Stimulated activated CD4-positive, alpha-beta T cell treated with anti-CD3 and anti-CD28 coated beads, Interleukin-1b, Interleukin-23, amount 100 ng/mL, for 24 hours (primary cell): ENCODE measurements around the gene RNF138.
"Not testable (repeated sequence)": the region's sequence is repeated elsewhere in the genome, so short reads cannot be mapped to it uniquely, and the experiment has no call there.

ENCODE experiments used
- DNase-seq, 4 experiments: peaks; one replicate each; pipeline ENCODE4 v3.0.0-alpha.2; 2020; ENCODE audit warnings: low read depth in 4 of 4, low spot score in 1 of 4

Gene RNF138

DNA sequence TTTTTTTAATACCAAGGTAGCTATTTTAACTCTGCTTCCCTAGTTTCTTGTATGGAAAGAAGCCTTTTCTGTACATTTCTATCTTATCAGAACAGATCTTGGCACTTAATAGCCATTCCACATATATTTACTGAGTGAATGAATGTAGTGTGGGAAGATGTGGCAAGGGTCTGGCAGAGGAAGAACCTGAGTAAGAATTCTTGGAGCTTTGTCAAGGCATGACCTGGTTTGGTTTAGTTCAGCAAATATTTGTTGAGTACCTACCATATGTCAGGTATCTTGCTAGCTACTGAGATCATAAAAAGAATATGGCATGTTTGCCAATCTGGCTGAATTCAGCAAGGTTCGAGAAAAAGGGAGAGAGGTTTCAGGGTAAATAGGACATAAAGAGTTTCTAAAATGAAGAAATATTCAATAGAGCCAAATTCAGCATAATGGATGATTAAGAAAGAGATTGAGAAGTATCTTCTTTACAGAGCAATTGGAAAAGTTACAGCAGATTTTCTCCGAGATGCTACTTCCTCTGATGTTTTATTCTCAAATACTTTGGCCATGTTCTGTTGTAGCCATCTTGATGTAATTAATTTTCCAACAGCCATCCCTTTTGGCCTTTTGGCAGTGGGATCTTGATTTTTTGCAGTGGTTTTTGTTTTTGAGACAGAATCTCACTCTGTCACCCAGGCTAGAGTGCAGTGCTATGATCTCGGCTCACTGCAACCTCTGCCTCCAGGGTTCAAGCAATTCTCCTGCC, 76.5 kb downstream of the RNF138 start:
- DNase-seq: no peak

GRCh38 chr18:32173654-32174053, 82.0 kb downstream of the RNF138 start:
- DNase-seq: no peak

GRCh38 chr18:32174719-32175118, 83.0 kb downstream of the RNF138 start:
- DNase-seq: no peak

DNA sequence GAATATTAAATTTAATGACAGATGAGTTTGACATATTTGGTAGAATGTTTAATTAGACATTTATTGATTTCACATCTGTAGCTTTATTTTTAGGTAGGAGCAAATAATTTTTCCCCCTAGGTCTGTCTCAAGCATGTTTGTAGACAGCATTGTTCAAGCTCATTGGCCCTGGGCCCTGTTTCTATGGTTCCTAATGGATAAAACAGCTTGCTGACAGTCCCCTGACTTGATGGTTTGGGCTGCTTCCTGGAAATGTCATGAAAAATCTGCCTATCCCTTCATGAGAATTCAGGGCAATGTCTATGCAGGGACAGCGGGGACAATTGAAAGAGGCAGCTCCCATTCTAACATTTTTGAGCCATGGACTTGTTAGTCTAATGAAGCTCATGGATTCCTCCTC, 83.6 kb downstream of the RNF138 start:
- no peak for DNase-seq

DNA sequence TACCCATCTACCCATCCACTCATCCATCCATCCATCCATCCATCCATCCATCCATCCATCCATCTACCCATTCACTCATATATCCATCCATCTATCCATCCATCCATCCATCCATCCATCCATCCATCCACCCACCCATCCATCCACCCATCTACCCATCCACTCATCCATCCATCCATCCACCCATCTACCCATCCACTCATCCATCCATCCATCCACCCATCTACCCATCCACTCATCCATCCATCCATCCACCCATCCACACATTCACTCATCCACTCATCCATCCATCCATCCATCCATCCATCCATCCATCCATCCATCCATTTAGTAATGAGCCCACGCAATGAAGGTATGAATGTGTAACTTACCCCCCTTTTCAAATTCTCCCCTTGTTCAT, 85.1 kb downstream of the RNF138 start:
- DNase-seq: not testable (repeated sequence)

DNA sequence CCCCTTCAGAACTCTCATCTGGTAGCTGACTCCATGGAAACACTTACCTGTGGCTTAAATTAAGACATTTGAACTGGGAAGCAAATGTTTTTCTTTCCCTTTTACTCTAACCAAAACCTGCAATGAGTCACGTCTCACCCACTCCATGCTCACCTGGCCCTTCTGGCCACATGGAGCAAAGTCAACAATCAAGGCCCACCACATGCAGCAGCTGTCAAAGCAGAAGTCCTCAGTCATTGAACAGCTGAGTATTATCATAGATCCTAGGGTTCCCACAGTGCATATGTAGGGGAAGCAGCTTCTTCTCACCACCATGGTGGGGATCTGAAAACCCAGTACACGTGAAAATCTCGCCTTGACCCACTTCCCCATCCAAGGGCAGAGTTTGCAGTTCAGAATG, 85.9 kb downstream of the RNF138 start:
- no peak for DNase-seq
